ENCODE data around the gene PACRG. TPM values are rescaled to one million over a fixed set of nuclear protein-coding genes. Genes with fewer than 3 reads are reported as not detected.

Gene PACRG
- total and polyA plus RNA-seq, 4 donors = 0.47 to 3.8 (median 2.4) TPM

GRCh38 chr6:163182696-163183095 is 454.9 kb downstream of the PACRG start:
- Histone ChIP-seq H3K27ac (ENCODE audit: low read depth in 1 of 2, low read length in 2 of 2) (no peak overlapping the region), H3K9ac (ENCODE audit: low read depth in 1 of 2, low read length in 2 of 2) (no peak overlapping the region), H3K36me3 (ENCODE audit: control insufficient read depth in 4 of 4, insufficient read depth in 3 of 4, low read depth in 1 of 4, low read length in 3 of 4) (no peaks in the 10 kb centered on the region), H3K9me3 (ENCODE audit: control insufficient read depth in 4 of 4, low read length in 3 of 4) (no peaks in the 10 kb centered on the region), H3K27me3 (ENCODE audit: control insufficient read depth in 4 of 4, insufficient read depth in 4 of 4, low read length in 3 of 4) (no peaks in the 10 kb centered on the region), H3K4me3 (ENCODE audit: low read depth in 1 of 3, low read length in 3 of 3) (no peak overlapping the region), H3K4me1 (ENCODE audit: control insufficient read depth in 4 of 4, insufficient read depth in 4 of 4, low read length in 3 of 4) (peaks cover 0 to 20% (median 7%) of the 10 kb centered on the region in 4 donors)
- no peak for TF ChIP-seq HNF4A (conservative IDR thresholded peaks at IDR 0.05)
- no peak for TF ChIP-seq CTCF (IDR thresholded peaks at IDR 0.05; ENCODE audit: low read depth, low read length, missing input control)
- TF ChIP-seq HNF4G (IDR thresholded peaks at IDR 0.05) = no peak
- TF ChIP-seq GABPA (IDR thresholded peaks at IDR 0.05 in 1 of 2, conservative IDR thresholded peaks at IDR 0.05 in 1 of 2) = no peak
- no peak for TF ChIP-seq ZBTB33 (IDR thresholded peaks at IDR 0.05)
- no peak for TF ChIP-seq YY1 (IDR thresholded peaks at IDR 0.05)
- no peak for TF ChIP-seq RXRA (IDR thresholded peaks at IDR 0.05)
- no peak for TF ChIP-seq MAX (IDR thresholded peaks at IDR 0.05)
- no peak for TF ChIP-seq ATF3 (IDR thresholded peaks at IDR 0.05)
- TF ChIP-seq REST (IDR thresholded peaks at IDR 0.05) = no peak
- no peak for DNase-seq (ENCODE audit: low spot score)
- WGBS = 93% methylated on average over 7 of the region's 7 CpGs

GRCh38 chr6:163183806-163184205 is 456.0 kb downstream of the PACRG start:
- 80% methylated on average over 3 of the region's 3 CpGs for WGBS
- DNase-seq (ENCODE audit: low spot score) = no peak
- H3K4me1 ChIP-seq (ENCODE audit: control insufficient read depth in 4 of 4, insufficient read depth in 4 of 4, low read length in 3 of 4) = peaks cover 0 to 20% (median 7%) of the 10 kb centered on the region in 4 donors
- no peak overlapping the region for H3K27ac ChIP-seq (ENCODE audit: low read depth in 1 of 2, low read length in 2 of 2)
- no peaks in the 10 kb centered on the region for H3K9me3 ChIP-seq (ENCODE audit: control insufficient read depth in 4 of 4, low read length in 3 of 4)
- no peak overlapping the region for H3K9ac ChIP-seq (ENCODE audit: low read depth in 1 of 2, low read length in 2 of 2)
- H3K4me3 ChIP-seq (ENCODE audit: low read depth in 1 of 3, low read length in 3 of 3) = no peak overlapping the region
- H3K36me3 ChIP-seq (ENCODE audit: control insufficient read depth in 4 of 4, insufficient read depth in 3 of 4, low read depth in 1 of 4, low read length in 3 of 4) = no peaks in the 10 kb centered on the region
- H3K27me3 ChIP-seq (ENCODE audit: control insufficient read depth in 4 of 4, insufficient read depth in 4 of 4, low read length in 3 of 4) = no peaks in the 10 kb centered on the region
- TF ChIP-seq FOXA2 (IDR thresholded peaks at IDR 0.05) (no peak), NR2F2 (IDR thresholded peaks at IDR 0.05) (no peak), TAF1 (conservative IDR thresholded peaks at IDR 0.05) (no peak), SP1 (IDR thresholded peaks at IDR 0.05) (no peak), EGR1 (IDR thresholded peaks at IDR 0.05; ENCODE audit: low read depth in 2 of 2) (no peak), RXRA (IDR thresholded peaks at IDR 0.05) (no peak), HNF4G (IDR thresholded peaks at IDR 0.05) (no peak), REST (IDR thresholded peaks at IDR 0.05) (no peak), YY1 (IDR thresholded peaks at IDR 0.05) (no peak), FOXA1 (IDR thresholded peaks at IDR 0.05) (no peak), ZBTB33 (IDR thresholded peaks at IDR 0.05) (no peak), HNF4A (conservative IDR thresholded peaks at IDR 0.05) (no peak), GABPA (IDR thresholded peaks at IDR 0.05 in 1 of 2, conservative IDR thresholded peaks at IDR 0.05 in 1 of 2) (no peak), JUND (IDR thresholded peaks at IDR 0.05) (no peak), RAD21 (IDR thresholded peaks at IDR 0.05) (no peak), ATF3 (IDR thresholded peaks at IDR 0.05) (no peak)
